GM23248 (cell line): ENCODE data around the gene TMEM37. TPM values are rescaled to one million over a fixed set of nuclear protein-coding genes. Genes with fewer than 3 reads are reported as not detected.

ENCODE experiments used
- DNase-seq: peaks from one replicate; pipeline ENCODE4 v3.0.0-alpha.2; 2015
- H2AFZ ChIP-seq: fragments of 200-600 bp; sonication (generic); 2 replicates; pipeline ENCODE4 v1.6.1; 2016; ENCODE audit warnings: antibody characterized with exemption
- H3F3A ChIP-seq: fragments of 200-600 bp; sonication (generic); 2 replicates; pipeline ENCODE4 v1.6.1; 2016; ENCODE audit warnings: mild to moderate bottlenecking, antibody characterized with exemption, mixed run types; ENCODE audit not compliant: insufficient read depth
- H3K27ac ChIP-seq: fragments of 200-600 bp; sonication (generic); 2 replicates; pipeline ENCODE4 v1.5.1; 2016; ENCODE audit warnings: mild to moderate bottlenecking
- H3K27me3 ChIP-seq: fragments of 200-600 bp; sonication (generic); replicated peaks from 2 replicates; pipeline ENCODE4 v1.6.1; 2016; ENCODE audit warnings: mild to moderate bottlenecking; ENCODE audit not compliant: insufficient read depth
- H3K36me3 ChIP-seq: fragments of 200-600 bp; sonication (generic); 2 replicates; pipeline ENCODE4 v1.6.1; 2016; ENCODE audit warnings: low read depth, mild to moderate bottlenecking
- H3K4me1 ChIP-seq: fragments of 200-600 bp; sonication (generic); 2 replicates; pipeline ENCODE4 v1.6.1; 2016; ENCODE audit warnings: mild to moderate bottlenecking; ENCODE audit not compliant: insufficient read depth
- H3K4me2 ChIP-seq: fragments of 200-600 bp; sonication (generic); one replicate; pipeline ENCODE4 v1.6.1; 2016; ENCODE audit warnings: mild to moderate bottlenecking; ENCODE audit not compliant: unreplicated experiment
- H3K4me3 ChIP-seq: fragments of 200-600 bp; sonication (generic); 2 replicates; pipeline ENCODE4 v1.5.1; 2016; ENCODE audit warnings: mild to moderate bottlenecking
- H3K79me2 ChIP-seq: fragments of 200-600 bp; sonication (generic); 2 replicates; pipeline ENCODE4 v1.6.1; 2016; ENCODE audit warnings: mild to moderate bottlenecking; ENCODE audit not compliant: insufficient read depth
- H3K9ac ChIP-seq: fragments of 200-600 bp; sonication (generic); 2 replicates; pipeline ENCODE4 v1.6.1; 2016; ENCODE audit warnings: mild to moderate bottlenecking
- H3K9me2 ChIP-seq: fragments of 200-600 bp; sonication (generic); 2 replicates; pipeline ENCODE4 v1.6.1; 2016; ENCODE audit warnings: mixed run types, mild to moderate bottlenecking, moderate library complexity; ENCODE audit not compliant: insufficient read depth
- H3K9me3 ChIP-seq: fragments of 200-600 bp; sonication (generic); one replicate; pipeline ENCODE4 v1.6.1; 2017; ENCODE audit warnings: low read depth
- H4K20me1 ChIP-seq: fragments of 200-600 bp; sonication (generic); 2 replicates; pipeline ENCODE4 v1.6.0; 2016; ENCODE audit not compliant: insufficient read depth
- EZH2 ChIP-seq: fragments of 200-600 bp; sonication (generic); IDR thresholded peaks from 2 replicates; pipeline ENCODE4 v1.6.1; 2018; ENCODE audit warnings: antibody characterized with exemption, mild to moderate bottlenecking; ENCODE audit not compliant: insufficient read depth, poor library complexity, severe bottlenecking
- EZH2phosphoT487 ChIP-seq: fragments of 200-600 bp; sonication (generic); IDR thresholded peaks from 2 replicates; pipeline ENCODE4 v1.6.1; 2018; ENCODE audit warnings: antibody characterized with exemption, moderate library complexity, mild to moderate bottlenecking, low read depth; ENCODE audit not compliant: insufficient read depth
- WGBS, 2 experiments: methylation state at CpG; one replicate each; pipeline ENCODE4 v1.1.6; 2015 to 2017; ENCODE audit warnings: low lambda C conversion rate in 2 of 2, low coverage in 1 of 2; ENCODE audit errors: missing lambda C conversion rate in 2 of 2; 5-methylcytosine and 5-hydroxymethylcytosine counted together
- in situ Hi-C: fragments of 300-500 bp; cut with MboI; formaldehyde crosslinking; loops from 2 replicates; pipeline ENCODE4 v1.15.0; 2020
- polyA plus RNA-seq: library from polyadenylated mRNA; unstranded; fragments of >200 nt; fragmentation: Nextera tagmentation; extraction: Ambion mirVana; gene quantifications from 2 replicates; pipeline ENCODE4 v1.2.1, GENCODE V29; 2016
- total RNA-seq: library from RNA; depleted of rRNA; stranded (reverse); fragments of >200 nt; shearing (Covaris generic); gene quantifications from 2 replicates; pipeline ENCODE4 v1.2.3, GENCODE V29; 2014

Gene TMEM37
- total and polyA plus RNA-seq, 2 experiments from 2014 or later = 0.53 TPM; not detected in 1

DNA sequence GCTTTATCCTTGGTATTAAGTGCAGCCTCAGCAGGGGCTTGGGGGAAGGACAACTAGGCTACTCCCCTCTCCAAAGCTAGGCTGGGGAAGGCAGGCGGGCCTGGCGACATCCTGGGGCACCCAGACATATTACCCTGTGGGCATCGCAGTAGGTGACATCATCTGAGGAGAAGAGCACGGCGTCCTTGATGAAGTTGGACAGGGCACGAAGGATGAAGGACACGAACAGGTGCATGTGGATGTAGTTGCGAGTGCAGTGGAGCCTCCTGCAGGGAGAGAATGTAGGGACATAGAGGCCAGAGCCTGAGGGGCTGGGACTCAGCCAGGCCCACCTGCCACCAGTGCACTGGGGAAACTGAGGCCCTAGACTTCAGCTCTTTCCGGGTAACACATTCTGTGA is 32.3 kb downstream of the TMEM37 start:
- Histone ChIP-seq H3K9me2 (no peaks in the 10 kb centered on the region), H2AFZ (no peak overlapping the region), H3K9me3 (no peaks in the 10 kb centered on the region), H3K4me3 (no peak overlapping the region), H3K27me3 (no peaks in the 10 kb centered on the region; the same call in 1 of the 2 replicates), H3K4me1 (0 out of 2 replicates have a peak, but pooled peaks cover 16% of the 10 kb centered on the region), H3K36me3 (no peaks in the 10 kb centered on the region), H3K79me2 (no peaks in the 10 kb centered on the region), H3K9ac (no peak overlapping the region), H3F3A (no peaks in the 10 kb centered on the region), H3K27ac (no peak overlapping the region), H4K20me1 (no peaks in the 10 kb centered on the region), H3K4me2 (no peak overlapping the region)
- TF ChIP-seq EZH2phosphoT487 = no peak
- TF ChIP-seq EZH2 = no peak
- DNase-seq = no peak
- in situ Hi-C loops = no loop called here
- WGBS, 2 experiments = 86 to 93% methylated on average over 8 to 9 of the region's 9 CpGs

DNA sequence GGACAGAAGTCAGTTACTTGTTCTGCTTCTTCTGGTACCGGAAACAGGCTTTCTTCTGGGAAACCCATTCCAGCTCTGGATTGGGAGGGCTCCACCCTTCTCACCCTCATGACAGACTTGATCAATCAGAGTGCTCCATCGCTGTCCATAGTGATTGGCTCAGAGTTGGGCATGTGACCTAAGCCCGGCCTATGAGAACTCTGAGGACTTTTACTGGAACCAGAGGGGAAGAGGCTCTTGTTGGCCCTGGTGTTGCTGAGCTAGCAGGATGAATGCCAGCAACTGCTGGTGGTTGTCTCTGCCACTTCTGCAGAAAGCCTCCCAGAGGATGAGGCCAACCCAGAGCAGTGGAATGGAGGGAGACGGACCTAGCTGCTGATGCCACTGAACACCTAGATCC is 33.3 kb downstream of the TMEM37 start:
- DNase-seq = peak; percentile 9
- Histone ChIP-seq H3K36me3 (no peaks in the 10 kb centered on the region), H3K27ac (no peak overlapping the region), H3K9me3 (no peaks in the 10 kb centered on the region), H2AFZ (no peak overlapping the region), H3K27me3 (no peaks in the 10 kb centered on the region), H4K20me1 (no peaks in the 10 kb centered on the region), H3K9ac (no peak overlapping the region), H3F3A (no peaks in the 10 kb centered on the region), H3K4me3 (no peak overlapping the region), H3K9me2 (no peaks in the 10 kb centered on the region), H3K79me2 (no peaks in the 10 kb centered on the region), H3K4me2 (no peak overlapping the region), H3K4me1 (0 out of 2 replicates have a peak, but pooled peaks cover 16% of the 10 kb centered on the region)
- WGBS, 2 experiments = 34% methylated on average over 4 of the region's 4 CpGs
- in situ Hi-C loops = no loop called here
- TF ChIP-seq EZH2phosphoT487 (no peak), EZH2 (no peak)

DNA sequence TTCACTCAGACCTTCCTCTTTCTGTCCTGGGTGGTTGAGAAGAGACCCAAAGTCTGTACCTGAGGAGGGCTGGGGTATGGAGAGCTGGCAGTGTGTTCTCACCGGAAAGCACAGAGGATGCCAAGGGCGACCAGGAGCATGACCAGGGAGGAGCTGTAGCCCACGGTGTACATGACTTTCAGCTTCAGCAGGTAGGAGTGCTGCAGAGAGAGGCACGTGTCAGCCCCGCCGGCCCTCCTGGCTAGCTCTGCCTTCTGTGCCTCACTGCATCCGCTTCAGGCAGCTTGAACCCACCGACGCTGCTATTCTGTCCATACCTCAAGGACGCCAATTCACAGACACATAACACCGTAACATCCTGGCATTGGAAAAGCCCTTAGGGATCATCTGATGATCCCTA is 34.0 kb downstream of the TMEM37 start:
- no peak overlapping the region for H3K4me2 ChIP-seq
- in situ Hi-C loops = no loop called here

DNA sequence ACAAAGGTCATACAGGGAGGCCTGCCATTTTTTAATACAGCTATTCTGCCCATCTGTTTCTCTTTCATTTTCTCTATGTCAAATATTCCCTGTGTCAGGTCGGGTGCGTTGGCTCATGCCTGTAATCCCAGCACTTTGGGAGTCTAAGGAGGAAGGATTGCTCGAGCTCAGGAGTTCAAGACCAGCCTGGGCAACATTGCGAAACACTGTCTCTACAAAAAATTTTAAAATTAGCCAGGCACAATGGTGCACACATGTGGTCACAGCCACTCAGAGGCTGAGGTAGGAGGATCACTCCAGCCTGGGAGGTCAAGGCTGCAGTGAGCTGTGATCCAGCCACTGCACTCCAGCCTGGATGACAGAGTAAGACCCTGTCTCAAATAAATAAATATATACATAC is 34.7 kb downstream of the TMEM37 start:
- H3K4me2 ChIP-seq = no peak overlapping the region
- WGBS, 2 experiments = 64 to 68% methylated on average over 4 of the region's 4 CpGs
- DNase-seq = no peak
- no peaks in the 10 kb centered on the region for H3K27me3 ChIP-seq
- H3K4me1 ChIP-seq = 0 out of 2 replicates have a peak, but pooled peaks cover 16% of the 10 kb centered on the region
- no peaks in the 10 kb centered on the region for H3K36me3 ChIP-seq
- H3K4me3 ChIP-seq = no peak overlapping the region
- H2AFZ ChIP-seq = no peak overlapping the region
- H3K9me3 ChIP-seq = no peaks in the 10 kb centered on the region
- TF ChIP-seq EZH2phosphoT487 (no peak), EZH2 (no peak)
- no peaks in the 10 kb centered on the region for H4K20me1 ChIP-seq
- in situ Hi-C loops = no loop called here
- H3K27ac ChIP-seq = no peak overlapping the region
- H3K9me2 ChIP-seq = no peaks in the 10 kb centered on the region
- H3F3A ChIP-seq = no peaks in the 10 kb centered on the region
- H3K79me2 ChIP-seq = no peaks in the 10 kb centered on the region
- no peak overlapping the region for H3K9ac ChIP-seq

More for the DNA sequence above, 34.0 kb downstream of the TMEM37 start:
- no peaks in the 10 kb centered on the region for H3K9me2 ChIP-seq
- no peaks in the 10 kb centered on the region for H4K20me1 ChIP-seq
- H3K9me3 ChIP-seq = no peaks in the 10 kb centered on the region
- no peak overlapping the region for H2AFZ ChIP-seq
- no peak overlapping the region for H3K9ac ChIP-seq
- H3K27me3 ChIP-seq = no peaks in the 10 kb centered on the region
- no peaks in the 10 kb centered on the region for H3F3A ChIP-seq
- H3K79me2 ChIP-seq = no peaks in the 10 kb centered on the region
- H3K4me1 ChIP-seq = 0 out of 2 replicates have a peak, but pooled peaks cover 16% of the 10 kb centered on the region
- no peak for DNase-seq
- WGBS, 2 experiments = 88 to 91% methylated on average over 9 to 11 of the region's 11 CpGs
- no peak for TF ChIP-seq EZH2
- TF ChIP-seq EZH2phosphoT487 = no peak
- no peaks in the 10 kb centered on the region for H3K36me3 ChIP-seq
- no peak overlapping the region for H3K27ac ChIP-seq
- H3K4me3 ChIP-seq = no peak overlapping the region
